PFSK-1 (cell line): ENCODE results near the gene AP2B1.

Source experiments
- FOXP2 ChIP-seq: optimal IDR thresholded peaks from 2 replicates; pipeline ENCODE3; 2011; ENCODE audit warnings: borderline replicate concordance, control low read depth, inconsistent platforms; ENCODE audit not compliant: insufficient read depth; ENCODE audit errors: extremely low read length, extremely low read depth
- POLR2AphosphoS5 ChIP-seq: IDR thresholded peaks from 2 replicates; pipeline ENCODE4 v1.6.1; 2012; ENCODE audit warnings: low read depth, mild to moderate bottlenecking, control low read depth, low read length, moderate library complexity
- SIN3A ChIP-seq: IDR thresholded peaks from 2 replicates; pipeline ENCODE4 v1.6.1; 2012; ENCODE audit warnings: mild to moderate bottlenecking, low read length, moderate library complexity, borderline replicate concordance; ENCODE audit not compliant: insufficient read depth
- TAF1 ChIP-seq: IDR thresholded peaks from 2 replicates; pipeline ENCODE4 v1.6.1; 2012; ENCODE audit warnings: low read length, control low read depth, borderline replicate concordance; ENCODE audit not compliant: insufficient read depth
- TF ChIP-seq, protein P1 (sequence below), 2 experiments: IDR thresholded peaks; 2 replicates each; pipeline versions ENCODE4 v1.6.1 to v1.8.0; 2011 to 2012; ENCODE audit warnings: low read depth in 2 of 2, low read length in 2 of 2, control low read depth in 1 of 2, inconsistent platforms in 1 of 2, mild to moderate bottlenecking in 1 of 2, moderate library complexity in 1 of 2; ENCODE audit not compliant: insufficient read depth in 1 of 2

AP2B1 gene

DNA sequence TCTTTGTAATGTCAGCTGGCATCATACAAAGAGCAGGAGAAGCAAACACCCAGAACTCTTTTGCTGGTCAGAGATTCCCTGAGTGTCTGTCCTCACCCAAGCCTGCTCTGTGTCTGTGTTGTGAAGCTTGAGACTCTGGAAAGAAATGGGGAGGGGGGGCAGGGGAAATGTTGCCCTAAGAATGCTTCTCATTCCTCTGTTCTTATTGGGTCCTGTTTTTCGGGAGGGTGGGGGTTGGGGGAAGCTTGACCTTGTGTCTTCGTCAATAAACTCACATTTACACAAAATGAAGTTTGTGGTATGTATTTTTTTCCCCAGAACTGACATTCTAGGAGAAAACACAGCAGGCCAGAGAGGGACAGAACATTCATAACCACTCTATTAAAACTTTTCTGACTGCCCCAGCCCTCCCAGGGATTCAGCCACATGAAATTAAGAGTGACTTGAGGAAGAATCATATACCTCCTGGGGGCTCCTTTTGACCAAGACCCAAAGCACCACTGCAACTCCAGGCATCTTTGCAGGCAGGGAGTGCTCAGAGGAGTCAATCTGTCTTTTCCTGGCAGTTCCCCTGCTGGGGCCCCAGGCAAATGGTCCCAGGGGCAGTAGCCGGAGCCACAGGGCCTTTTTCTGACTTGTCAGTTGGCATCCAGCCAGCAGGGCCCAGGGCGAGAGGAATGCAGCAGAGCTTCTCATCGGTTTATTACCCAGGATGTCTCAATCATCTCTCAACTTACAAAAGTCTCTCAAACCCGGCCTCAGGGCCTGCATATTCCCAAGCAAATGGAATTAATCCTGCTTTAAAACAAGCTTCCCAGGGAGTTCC, 139.2 kb downstream of the AP2B1 start:
- TF ChIP-seq TAF1 (no peak), SIN3A (no peak), POLR2AphosphoS5 (no peak)
- TF ChIP-seq, protein P1, sequence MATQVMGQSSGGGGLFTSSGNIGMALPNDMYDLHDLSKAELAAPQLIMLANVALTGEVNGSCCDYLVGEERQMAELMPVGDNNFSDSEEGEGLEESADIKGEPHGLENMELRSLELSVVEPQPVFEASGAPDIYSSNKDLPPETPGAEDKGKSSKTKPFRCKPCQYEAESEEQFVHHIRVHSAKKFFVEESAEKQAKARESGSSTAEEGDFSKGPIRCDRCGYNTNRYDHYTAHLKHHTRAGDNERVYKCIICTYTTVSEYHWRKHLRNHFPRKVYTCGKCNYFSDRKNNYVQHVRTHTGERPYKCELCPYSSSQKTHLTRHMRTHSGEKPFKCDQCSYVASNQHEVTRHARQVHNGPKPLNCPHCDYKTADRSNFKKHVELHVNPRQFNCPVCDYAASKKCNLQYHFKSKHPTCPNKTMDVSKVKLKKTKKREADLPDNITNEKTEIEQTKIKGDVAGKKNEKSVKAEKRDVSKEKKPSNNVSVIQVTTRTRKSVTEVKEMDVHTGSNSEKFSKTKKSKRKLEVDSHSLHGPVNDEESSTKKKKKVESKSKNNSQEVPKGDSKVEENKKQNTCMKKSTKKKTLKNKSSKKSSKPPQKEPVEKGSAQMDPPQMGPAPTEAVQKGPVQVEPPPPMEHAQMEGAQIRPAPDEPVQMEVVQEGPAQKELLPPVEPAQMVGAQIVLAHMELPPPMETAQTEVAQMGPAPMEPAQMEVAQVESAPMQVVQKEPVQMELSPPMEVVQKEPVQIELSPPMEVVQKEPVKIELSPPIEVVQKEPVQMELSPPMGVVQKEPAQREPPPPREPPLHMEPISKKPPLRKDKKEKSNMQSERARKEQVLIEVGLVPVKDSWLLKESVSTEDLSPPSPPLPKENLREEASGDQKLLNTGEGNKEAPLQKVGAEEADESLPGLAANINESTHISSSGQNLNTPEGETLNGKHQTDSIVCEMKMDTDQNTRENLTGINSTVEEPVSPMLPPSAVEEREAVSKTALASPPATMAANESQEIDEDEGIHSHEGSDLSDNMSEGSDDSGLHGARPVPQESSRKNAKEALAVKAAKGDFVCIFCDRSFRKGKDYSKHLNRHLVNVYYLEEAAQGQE (IDR thresholded peaks at IDR 0.05; ENCODE audit: insufficient read depth in 1 of 2, low read depth in 2 of 2, low read length in 2 of 2) = no peak

DNA sequence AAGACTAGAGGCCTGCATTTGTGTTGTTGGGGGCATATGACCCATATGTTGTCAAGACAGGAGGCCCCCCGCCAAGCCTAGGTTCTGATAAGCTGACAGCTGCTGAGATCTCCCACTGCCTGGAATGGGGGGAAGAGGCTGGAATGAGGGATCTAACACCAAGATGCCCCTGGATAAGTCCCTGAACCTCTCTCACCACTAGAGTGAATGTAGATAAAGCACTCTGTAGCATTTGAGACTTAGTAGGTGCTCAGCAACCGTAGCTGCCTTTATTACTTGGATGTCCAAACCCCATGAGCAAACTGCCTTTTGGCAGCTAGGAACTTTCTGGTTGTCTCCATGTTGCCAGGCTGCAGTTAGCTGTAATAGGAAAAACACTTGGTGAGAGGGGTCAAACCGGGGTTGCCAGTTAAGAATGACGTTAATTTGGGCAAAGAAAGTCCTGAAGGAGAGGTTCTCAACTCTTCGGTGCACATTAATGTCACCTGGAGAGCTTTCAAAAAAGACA, 139.9 kb downstream of the AP2B1 start:
- TF ChIP-seq SIN3A (no peak), TAF1 (no peak), FOXP2 (no peak), POLR2AphosphoS5 (no peak)
- TF ChIP-seq, protein P1 (IDR thresholded peaks at IDR 0.05; ENCODE audit: insufficient read depth in 1 of 2, low read depth in 2 of 2, low read length in 2 of 2) = no peak

DNA sequence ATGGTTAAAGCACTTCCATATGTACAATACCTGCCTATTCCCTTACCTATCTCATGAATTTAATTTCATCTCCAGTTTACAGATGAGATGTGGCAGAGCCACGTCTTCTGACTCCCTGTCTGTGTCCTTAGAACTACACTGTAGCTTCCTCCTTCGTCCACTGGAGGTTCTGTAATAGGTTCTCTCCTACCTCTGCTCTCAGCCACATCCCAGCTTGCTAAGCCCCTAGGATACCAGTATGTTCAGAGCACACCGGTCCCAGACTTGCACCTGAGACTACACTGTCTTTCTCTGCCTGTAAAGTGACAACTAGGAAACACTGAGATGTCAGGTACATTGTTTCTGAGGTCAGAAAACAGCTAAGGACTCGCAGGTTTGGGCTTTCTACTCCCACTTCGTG, 140.5 kb downstream of the AP2B1 start:
- TF ChIP-seq FOXP2 (no peak), TAF1 (no peak), SIN3A (no peak), POLR2AphosphoS5 (no peak)
- TF ChIP-seq, protein P1 (IDR thresholded peaks at IDR 0.05; ENCODE audit: insufficient read depth in 1 of 2, low read depth in 2 of 2, low read length in 2 of 2) = no peak

DNA sequence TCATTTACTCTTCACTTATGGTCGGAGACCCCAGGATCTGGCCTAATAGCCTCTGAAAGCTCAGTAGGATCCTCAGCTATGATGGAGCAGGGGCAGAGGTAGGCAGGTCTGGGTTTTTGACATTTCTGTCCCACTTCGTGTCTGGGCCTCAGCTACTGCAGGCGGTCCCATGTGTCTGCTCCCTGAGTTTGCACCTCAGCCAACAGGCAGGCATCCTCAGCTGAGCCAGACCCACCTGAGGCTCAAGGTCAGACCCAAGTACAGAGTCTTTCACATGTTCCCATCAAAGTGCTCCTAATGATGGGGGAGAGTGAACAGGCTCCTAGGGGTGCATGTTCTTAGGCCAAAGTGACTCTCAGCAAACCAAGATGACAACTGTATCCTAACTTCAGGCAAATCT, 141.4 kb downstream of the AP2B1 start:
- TF ChIP-seq, protein P1 (IDR thresholded peaks at IDR 0.05; ENCODE audit: insufficient read depth in 1 of 2, low read depth in 2 of 2, low read length in 2 of 2) = no peak
- no peak for TF ChIP-seq FOXP2
- no peak for TF ChIP-seq POLR2AphosphoS5
- TF ChIP-seq TAF1 = no peak
- no peak for TF ChIP-seq SIN3A
